Measurements from ENCODE around the gene RERE.
"Not testable (repeated sequence)": the region's sequence is repeated elsewhere in the genome, so short reads cannot be mapped to it uniquely, and the experiment has no call there.

- TF ChIP-seq CTCF (conservative IDR thresholded peaks at IDR 0.05); ZFX (IDR thresholded peaks at IDR 0.05): not testable (repeated sequence)
These were observed 314.5 kb downstream of the RERE start for GRCh38 chr1:8502949-8503348.

Data from C4-2B (cell line).